Measurements from ENCODE around the gene NLRP10.

Gene NLRP10

DNA sequence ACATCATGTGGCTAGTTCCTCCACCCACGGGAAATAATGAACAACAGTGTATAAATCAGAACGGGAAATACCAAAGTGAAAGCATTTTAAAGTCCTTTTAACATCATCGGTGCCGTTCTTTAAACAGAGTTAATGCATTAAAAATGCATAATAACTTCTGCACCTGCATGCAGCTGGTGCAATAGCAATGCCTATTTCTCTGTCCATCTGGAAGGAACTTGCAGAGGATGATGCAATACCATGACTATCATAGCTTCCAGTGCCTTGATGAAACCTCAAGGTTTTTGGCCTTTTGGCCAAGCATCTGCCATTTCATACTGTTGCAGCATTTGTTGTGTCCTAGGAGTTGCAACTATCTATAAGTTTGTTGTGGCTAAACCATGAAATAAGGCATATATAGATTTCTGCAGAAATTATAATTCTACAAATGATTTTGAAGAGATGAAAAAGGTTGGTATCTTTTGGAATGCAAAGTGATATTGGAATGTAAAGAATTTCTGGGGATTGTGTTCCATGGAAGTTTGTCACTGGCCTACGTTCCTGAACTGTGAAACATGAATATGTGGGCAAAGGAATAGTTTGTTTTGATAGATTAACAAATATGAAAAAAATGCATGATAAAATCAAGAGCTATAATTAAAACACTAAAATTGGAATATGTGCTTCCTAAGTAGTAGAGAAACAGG, 12.1 kb upstream of the NLRP10 start:
- DNase-seq (ENCODE audit: extremely low spot score, insufficient read length, low read depth) (no peak), FAIRE-seq (no peak)

DNA sequence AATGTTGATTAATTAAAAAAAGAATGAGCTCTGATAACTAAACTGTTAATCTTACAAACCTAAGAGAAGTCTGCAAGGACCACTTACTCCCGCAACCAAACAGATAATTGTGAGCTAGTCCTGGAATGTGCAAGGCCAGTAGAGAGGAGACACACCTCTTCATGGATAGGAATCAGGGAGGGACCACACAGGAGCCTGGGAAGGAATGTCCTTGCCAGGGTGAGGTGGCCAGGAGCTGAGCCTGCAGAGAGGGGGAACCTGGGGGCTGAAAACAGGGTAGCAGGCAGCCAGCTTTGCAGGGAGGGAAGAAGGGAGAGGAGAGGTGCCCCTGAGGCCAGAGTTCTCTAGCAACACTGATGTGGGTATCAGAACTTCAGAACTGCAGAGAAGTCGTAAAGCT, 9.4 kb upstream of the NLRP10 start:
- no peak for DNase-seq (ENCODE audit: extremely low spot score, insufficient read length, low read depth)
- no peak for FAIRE-seq

DNA sequence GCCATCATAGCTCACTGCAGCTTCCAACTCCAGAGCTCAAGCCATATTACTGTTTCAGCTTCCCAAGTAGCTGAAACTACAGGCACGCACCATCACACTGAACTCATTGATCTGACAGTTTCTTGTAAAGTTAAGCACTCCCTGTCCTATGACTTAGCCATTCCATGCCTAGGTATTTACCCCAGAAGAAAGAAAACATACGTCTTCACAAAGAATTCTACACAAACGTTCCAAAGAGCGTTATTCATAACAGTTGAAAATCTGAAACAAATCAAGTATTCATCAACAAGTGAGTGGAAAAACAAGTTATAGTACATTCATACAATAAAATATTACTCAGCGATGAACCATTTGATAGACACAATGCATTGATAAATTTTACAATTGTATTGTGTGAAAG, 7.8 kb upstream of the NLRP10 start:
- FAIRE-seq (no peak), DNase-seq (ENCODE audit: extremely low spot score, insufficient read length, low read depth) (no peak)

DNA sequence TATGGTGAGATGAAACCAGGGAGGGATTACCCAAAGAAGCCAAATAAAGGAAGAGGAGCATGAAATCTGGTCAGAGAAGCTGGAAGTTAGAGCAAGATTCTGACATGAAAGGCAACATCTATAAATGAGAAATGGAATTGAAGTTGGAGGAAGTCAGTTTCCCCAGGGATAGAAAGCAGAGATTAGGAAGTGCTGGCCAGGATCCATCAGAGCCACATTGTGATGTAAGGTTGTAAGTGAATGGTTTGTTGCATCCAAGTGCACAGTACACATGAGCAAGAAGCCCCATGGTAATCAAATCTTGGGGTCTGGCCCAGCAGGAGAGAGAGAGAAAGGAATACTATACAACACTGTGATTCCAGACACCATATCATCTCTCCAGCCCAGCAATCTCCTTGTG, 6.6 kb upstream of the NLRP10 start:
- no peak for FAIRE-seq
- no peak for DNase-seq (ENCODE audit: extremely low spot score, insufficient read length, low read depth)

DNA sequence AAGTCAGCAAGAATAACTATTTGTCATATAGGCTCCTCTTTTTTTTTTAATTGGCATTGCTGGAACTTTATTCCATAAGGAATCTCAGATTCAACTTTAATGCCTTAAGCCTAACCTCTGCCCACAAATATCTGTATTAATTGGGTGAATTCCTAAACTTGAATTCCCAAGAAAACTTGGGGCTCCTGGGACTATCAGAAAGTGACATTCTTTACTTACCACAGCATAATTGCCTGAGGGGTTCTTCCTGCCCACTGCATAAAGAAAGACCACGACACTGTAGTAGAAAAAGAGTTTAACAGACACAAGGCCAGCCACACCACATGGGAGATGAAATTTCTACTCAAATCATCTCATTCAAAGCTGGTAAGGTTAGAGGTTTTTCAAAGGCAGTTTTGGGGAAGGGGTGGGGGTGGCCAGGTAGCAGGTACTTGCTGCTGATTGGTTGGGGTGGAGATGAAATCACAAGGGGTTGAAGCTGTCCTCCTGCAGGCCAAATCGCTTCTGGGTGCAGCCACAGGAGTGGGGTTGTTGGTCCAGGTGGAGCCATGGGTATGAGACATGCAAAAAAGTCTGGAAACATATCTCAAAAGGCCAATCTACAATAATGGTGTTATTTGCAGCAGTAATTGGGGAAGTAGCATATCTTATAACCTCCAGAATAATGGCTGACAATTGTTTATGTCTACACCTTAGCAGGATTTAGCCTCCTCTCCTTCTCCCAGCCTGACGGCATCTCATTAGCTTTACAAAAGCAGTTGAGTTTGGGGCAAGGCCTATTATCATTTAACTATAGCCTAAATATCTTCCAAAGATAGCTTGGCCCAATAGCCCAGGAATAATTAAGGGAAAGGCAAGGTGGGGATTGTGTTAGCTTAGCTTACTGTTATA, 4.8 kb upstream of the NLRP10 start:
- no peak for FAIRE-seq

DNA sequence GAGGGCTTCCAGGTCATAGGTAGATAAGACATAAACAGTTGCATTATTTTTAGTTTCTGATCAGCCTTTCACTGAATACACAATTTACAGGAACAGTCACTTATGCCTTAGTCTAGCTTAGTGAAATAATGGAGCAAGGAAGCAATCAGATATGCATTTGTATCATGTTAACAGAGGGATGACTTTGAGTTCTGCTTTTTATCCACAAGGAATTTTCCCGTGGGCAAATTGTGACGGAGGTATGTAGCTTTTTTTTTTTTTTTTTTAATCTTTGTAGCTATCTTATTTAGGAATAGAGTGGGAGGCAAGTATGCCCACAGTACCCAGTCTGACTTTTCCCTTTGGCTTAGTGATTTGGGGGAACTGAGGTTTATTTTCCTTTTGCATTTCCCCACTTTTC, 3.4 kb upstream of the NLRP10 start:
- FAIRE-seq = no peak
- no peak for DNase-seq (ENCODE audit: extremely low spot score, insufficient read length, low read depth)

More for the DNA sequence above, 4.8 kb upstream of the NLRP10 start:
- no peak for DNase-seq (ENCODE audit: extremely low spot score, insufficient read length, low read depth)

DNA sequence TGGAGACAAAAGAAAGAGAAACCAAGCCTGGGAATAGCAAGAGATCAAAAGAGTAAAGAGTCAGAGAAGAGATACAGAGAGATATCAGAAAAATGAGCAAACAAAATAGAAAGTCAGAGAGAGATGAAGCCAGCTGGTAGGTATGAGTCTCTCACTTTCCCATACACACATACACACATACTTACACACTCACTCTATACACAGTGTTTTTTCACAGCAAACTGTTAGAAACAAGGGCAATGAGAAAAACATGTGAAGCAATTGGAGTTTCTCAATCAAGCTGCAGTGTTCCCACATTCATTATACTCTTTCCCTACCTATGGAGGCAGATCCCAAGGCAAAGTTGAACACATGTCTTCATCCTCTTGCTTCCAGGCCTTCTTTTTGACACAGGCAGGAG, 2.6 kb upstream of the NLRP10 start:
- DNase-seq (ENCODE audit: extremely low spot score, insufficient read length, low read depth) (no peak), FAIRE-seq (no peak)

DNA sequence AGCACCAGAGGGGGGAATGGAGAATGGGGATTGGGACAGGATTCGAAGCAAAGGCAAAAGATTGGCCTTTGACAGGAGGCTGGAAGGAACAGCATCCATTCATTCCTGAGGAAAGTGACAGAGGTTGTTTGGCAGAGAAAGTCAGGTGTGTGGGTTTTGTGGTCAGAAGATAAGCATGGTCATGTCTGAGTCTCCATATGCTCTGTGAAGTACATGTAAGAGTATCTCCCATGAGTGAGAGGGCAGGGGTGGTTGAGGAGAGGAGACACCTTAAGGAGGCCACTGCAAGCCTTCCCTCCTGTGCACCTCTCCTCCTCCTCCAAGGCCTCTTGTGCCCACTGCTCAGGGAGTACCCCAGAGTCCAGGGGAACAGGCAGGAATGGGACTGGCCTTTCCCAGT, 1.9 kb upstream of the NLRP10 start:
- FAIRE-seq (no peak), DNase-seq (ENCODE audit: extremely low spot score, insufficient read length, low read depth) (no peak)

DNA sequence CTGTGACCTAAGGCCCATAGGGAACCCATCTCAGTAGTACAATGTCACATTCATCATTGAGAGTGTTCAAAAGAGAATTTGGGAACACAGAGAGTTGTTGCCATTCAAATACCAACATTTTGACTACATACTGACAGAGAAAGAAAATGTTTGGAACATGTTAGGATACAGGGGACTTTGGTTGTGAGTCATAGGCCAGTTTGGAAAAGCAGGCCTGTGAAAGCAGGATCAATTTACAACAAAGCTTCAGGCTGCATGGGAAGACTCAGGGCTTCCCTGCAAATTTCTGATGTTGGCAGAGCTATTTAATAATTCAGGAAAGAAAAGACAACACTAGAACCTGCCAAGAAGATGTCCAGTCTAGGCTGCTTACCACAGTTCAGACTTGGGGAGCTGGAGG, 374 bp downstream of the NLRP10 start:
- FAIRE-seq (no peak), DNase-seq (ENCODE audit: extremely low spot score, insufficient read length, low read depth) (no peak)

DNA sequence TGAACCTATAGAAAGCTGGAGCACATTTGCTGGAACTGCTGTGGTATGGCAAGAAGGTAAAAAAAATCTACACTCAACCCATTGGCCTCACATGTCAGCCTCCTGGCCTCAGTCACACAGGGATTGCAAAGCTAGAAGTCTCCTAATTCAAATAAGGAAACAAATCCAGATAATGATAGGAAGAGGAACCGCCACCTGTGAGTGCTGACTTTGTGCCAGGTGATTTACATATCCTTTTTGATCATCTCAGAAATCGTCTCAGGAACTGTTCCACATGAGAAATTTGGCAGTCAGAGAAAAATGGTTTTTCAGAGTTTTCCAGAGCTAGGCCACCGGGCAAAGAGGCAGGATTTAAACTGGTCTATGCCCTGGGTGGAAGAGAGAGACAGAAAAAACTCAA, 986 bp downstream of the NLRP10 start:
- FAIRE-seq (no peak), DNase-seq (ENCODE audit: extremely low spot score, insufficient read length, low read depth) (no peak)

DNA sequence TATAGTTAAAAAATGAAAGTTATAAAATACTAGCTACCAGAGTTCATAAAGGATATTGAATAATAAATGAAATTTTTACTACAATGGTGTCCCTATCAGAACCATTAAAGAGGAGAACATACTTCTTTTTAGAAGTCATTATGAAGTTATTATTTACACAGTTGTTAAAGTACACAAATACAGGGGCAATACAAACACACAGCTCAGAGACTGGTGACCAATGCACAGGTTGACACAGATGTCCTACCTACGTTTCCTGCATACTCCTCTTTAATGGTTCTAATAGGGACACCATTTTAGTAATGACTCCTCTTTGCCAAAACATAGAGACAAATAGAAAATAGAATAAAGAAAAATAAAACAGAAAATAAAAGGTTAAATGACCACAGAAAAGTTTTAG, 10.1 kb downstream of the NLRP10 start:
- no peak for FAIRE-seq
- no peak for DNase-seq (ENCODE audit: extremely low spot score, insufficient read length, low read depth)

DNA sequence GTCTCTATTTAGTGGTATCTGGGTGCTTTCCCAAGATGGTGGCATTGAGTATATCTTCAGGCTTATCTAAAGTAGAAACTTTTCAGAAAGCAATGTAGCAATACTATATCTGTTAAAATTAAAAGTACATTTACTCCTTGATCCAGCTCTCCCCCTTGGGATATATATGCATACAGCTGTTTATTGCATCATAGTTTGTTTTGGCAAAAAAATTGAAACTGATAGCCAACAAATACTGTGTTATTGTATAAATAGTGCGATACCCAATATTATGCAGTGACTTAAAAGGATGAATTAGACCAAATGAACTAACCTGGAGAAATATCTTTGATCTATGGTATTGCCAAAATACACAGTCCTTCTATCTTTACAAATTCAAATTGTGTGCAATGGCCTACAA, 15.3 kb downstream of the NLRP10 start:
- no peak for FAIRE-seq

DNA sequence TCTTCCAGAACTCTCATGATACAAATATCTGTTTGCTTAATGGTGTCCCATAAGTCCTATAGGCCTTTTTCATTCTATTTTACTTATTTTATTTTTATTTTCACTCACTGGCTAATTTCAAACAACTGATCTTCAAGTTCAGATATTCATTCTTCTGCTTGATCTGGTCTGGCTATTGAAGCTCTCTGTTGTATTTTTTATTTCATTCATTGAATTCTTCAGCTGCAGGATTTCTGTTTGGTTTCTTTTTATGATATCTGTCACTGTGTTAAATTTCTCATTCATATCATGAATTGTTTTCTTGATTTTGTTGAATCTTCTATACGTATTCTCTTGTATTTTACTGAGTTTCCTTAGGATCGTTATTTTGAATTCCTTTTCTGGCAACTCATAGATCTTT, 21.1 kb downstream of the NLRP10 start:
- DNase-seq (ENCODE audit: extremely low spot score, insufficient read length, low read depth) = no peak
- no peak for FAIRE-seq

More for the DNA sequence above, 15.3 kb downstream of the NLRP10 start:
- no peak for DNase-seq (ENCODE audit: extremely low spot score, insufficient read length, low read depth)

DNA sequence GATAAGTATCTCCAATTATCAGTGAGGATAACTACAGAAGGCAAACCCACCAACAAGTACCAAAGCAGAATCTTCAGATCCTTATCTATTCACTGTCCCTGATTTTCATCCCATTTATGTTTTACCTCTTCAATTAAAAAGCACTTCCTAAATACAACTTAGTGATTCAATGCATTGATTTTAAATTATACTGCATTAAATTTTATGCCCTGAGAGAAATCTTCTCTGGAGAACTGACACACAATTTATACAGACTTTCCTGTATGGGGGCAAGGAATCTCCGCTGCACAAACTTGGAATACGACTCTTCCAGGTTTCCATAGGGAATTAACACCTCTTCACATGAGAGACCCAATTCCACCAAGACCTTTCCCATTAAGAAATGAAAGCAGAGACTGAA, 23.6 kb downstream of the NLRP10 start, which contains the start of gene OR10A3:
OR10A3 (minus strand) TSS at position 101 of the 400 bp plus-strand sequence. CDS start 2,188 bp downstream, outside the sequence.
- no peak for FAIRE-seq
- no peak for DNase-seq (ENCODE audit: extremely low spot score, insufficient read length, low read depth)

DNA sequence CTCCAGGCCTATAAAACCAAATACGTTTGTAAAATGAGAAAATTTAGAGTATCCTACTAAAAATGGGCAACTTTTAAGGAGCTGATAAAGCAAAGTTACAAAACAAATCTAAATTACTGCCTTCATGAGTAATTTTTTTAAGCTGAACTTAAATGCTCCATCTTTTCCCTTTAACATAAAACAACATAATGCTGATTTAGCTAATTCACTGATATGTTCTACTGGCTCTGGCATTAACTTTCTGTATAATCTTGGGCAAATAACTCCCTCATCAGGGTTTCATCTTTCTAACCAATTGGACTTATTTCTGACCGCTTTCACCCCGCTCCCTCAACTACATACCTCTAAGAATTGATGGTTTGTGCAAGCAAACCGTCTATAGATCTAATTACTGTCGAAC, 24.1 kb downstream of the NLRP10 start:
- DNase-seq (ENCODE audit: extremely low spot score, insufficient read length, low read depth) (no peak), FAIRE-seq (no peak)

DNA sequence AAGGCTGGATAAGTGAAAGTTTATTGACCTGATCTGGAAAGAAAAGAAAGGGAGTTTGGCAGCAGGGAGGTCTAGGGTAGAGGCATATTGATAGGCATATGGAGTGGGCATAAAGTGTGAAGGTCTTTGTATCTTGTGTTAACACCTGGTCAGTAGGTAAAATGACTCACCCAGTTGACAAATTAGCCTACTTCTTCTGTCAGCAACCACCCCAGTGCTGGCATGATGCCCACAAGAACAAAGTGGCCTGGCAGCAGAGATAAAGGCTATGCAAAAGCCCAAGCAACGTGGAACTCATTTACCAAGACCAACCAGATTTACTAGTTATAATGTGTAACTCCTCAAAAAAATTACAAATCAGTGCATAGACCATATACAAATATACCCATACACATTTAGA, 28.6 kb downstream of the NLRP10 start:
- FAIRE-seq = no peak
- DNase-seq (ENCODE audit: extremely low spot score, insufficient read length, low read depth) = no peak

DNA sequence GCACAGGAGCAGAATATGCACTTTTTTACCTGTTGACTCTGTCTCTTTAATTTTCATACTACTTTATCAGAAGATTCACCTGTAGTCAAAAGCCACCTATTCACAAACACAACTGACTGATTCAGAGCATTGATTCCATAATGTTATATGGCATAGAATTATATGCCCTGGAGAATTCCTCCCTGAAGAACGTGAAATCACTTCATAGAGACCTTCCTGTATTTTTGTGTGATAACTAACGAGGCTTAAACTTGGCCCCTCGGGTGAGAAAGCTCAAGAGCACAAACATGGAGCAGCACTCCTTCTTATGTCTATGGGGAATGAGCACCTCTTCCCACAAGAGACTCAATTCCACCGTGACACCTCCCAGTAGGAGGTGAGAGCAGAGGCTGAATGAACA, 34.1 kb downstream of the NLRP10 start, which contains the start of gene OR10A6:
OR10A6 (minus strand) TSS at position 101 of the 400 bp plus-strand sequence. CDS start 2,606 bp downstream, outside the sequence.
- FAIRE-seq (no peak), DNase-seq (ENCODE audit: extremely low spot score, insufficient read length, low read depth) (no peak)

DNA sequence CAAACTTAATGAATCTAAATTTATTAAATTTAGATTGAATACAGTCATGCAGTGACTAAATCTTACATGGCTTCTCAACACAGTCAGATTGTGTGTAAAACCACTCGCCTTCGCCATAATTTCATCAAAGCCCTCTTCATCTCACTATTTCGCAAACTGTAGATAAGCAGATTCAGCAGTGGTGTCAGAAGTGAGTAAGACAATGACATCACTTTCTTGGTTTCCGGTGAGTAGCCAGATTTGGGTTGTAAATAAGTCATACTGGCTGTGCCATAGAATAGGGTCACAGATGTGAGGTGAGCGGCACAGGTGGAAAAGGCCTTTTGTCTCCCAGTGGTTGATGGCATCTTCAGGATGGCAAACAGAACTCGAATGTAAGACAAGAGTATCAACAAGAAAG, 37.6 kb downstream of the NLRP10 start:
- FAIRE-seq = no peak

DNA sequence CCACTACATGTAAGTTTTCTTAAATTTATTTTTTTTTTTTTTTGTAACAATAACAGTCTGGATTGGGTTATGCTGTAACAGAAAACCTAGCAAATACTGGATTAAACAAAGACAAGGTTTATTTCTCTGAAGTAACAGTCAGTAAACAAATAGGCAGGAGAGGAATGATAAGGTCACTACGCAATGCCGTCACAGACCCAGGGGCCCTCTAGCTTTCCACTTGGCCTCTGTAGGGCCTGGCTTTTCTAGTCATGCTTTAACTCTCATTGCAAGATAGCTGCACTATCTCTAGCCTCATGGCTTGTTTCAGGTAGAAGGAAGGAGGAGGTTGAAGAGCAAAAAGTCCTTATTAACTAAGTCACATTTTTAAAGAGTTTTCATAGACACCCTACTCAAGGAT, 40.7 kb downstream of the NLRP10 start:
- no peak for DNase-seq (ENCODE audit: extremely low spot score, insufficient read length, low read depth)
- no peak for FAIRE-seq

More for the DNA sequence above, 37.6 kb downstream of the NLRP10 start:
- no peak for DNase-seq (ENCODE audit: extremely low spot score, insufficient read length, low read depth)

DNA sequence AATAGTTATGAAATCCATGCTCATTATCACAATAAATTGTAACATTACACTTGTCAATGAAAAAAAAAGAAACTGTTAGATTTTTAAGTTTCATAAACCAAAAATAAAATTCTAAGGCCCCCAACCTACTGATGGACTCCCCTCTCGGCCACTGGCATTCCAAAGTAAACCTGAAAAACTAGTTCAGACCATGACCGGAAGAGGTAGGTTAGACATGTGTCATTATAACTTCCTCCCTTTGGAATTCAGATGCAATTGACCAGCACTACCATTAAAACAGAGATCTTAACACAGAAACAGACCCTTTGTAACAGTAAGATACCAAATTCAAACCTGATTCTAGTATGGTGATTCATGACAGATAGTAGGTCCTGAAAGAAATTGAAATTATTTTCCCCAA, 47.1 kb downstream of the NLRP10 start:
- no peak for DNase-seq (ENCODE audit: extremely low spot score, insufficient read length, low read depth)

More for the DNA sequence above, 47.1 kb downstream of the NLRP10 start:
- no peak for FAIRE-seq

Data from GM18507 (cell line).